ENCODE results near the gene OR7C1.
"Not testable (repeated sequence)": the region's sequence is repeated elsewhere in the genome, so short reads cannot be mapped to it uniquely, and the experiment has no call there.

OR7C1 gene

GRCh38 chr19:14784730-14785101, 50.3 kb downstream of the OR7C1 start:
- not testable (repeated sequence) for DNase-seq (ENCODE audit: low read depth)

GRCh38 chr19:14783410-14783998, 51.5 kb downstream of the OR7C1 start:
- DNase-seq (ENCODE audit: low read depth) = not testable (repeated sequence)

GRCh38 chr19:14782626-14783409, 52.2 kb downstream of the OR7C1 start:
- no peak for DNase-seq (ENCODE audit: low read depth)

GRCh38 chr19:14781713-14782536, 53.1 kb downstream of the OR7C1 start:
- DNase-seq (ENCODE audit: low read depth) = not testable (repeated sequence)

GRCh38 chr19:14780622-14781225, 54.3 kb downstream of the OR7C1 start:
- not testable (repeated sequence) for DNase-seq (ENCODE audit: low read depth)

- DNase-seq (ENCODE audit: low read depth) = no peak
Measured at GRCh38 chr19:14779151-14779550, 55.8 kb downstream of the OR7C1 start.

- DNase-seq (ENCODE audit: low read depth) = not testable (repeated sequence)
Measured at GRCh38 chr19:14778110-14778845, 56.7 kb downstream of the OR7C1 start, which contains the start of gene ADGRE2. ADGRE2 (minus strand) TSS chr19:14778560; CDS start chr19:14776756, 1,804 bp downstream.

GRCh38 chr19:14777645-14778044, 57.3 kb downstream of the OR7C1 start:
- not testable (repeated sequence) for DNase-seq (ENCODE audit: low read depth)

GRCh38 chr19:14775869-14776586, 59.0 kb downstream of the OR7C1 start:
- DNase-seq (ENCODE audit: low read depth) = no peak

GRCh38 chr19:14775326-14775725, 59.7 kb downstream of the OR7C1 start:
- DNase-seq (ENCODE audit: low read depth) = not testable (repeated sequence)

GRCh38 chr19:14774373-14774772, 60.6 kb downstream of the OR7C1 start:
- DNase-seq (ENCODE audit: low read depth) = no peak

- DNase-seq (ENCODE audit: low read depth) = not testable (repeated sequence)
Measured at GRCh38 chr19:14773722-14774121, 61.3 kb downstream of the OR7C1 start.

- no peak for DNase-seq (ENCODE audit: low read depth)
Measured at GRCh38 chr19:14772995-14773394, 62.0 kb downstream of the OR7C1 start.

GRCh38 chr19:14772467-14772866, 62.5 kb downstream of the OR7C1 start:
- DNase-seq (ENCODE audit: low read depth) = no peak

- no peak for DNase-seq (ENCODE audit: low read depth)
Measured at GRCh38 chr19:14770944-14771839, 63.8 kb downstream of the OR7C1 start.

GRCh38 chr19:14770136-14770535, 64.8 kb downstream of the OR7C1 start:
- no peak for DNase-seq (ENCODE audit: low read depth)

- no peak for DNase-seq (ENCODE audit: low read depth)
Measured at GRCh38 chr19:14769201-14769600, 65.8 kb downstream of the OR7C1 start.

- DNase-seq (ENCODE audit: low read depth) = no peak
Measured at GRCh38 chr19:14768001-14768400, 67.0 kb downstream of the OR7C1 start.

- no peak for DNase-seq (ENCODE audit: low read depth)
Measured at GRCh38 chr19:14767466-14767971, 67.5 kb downstream of the OR7C1 start.

- not testable (repeated sequence) for DNase-seq (ENCODE audit: low read depth)
Measured at GRCh38 chr19:14765841-14766240, 69.1 kb downstream of the OR7C1 start.
